ENCODE measurements around the gene FER. TPM values are rescaled to one million over a fixed set of nuclear protein-coding genes. Genes with fewer than 3 reads are reported as not detected.
"Not testable (repeated sequence)": the region's sequence is repeated elsewhere in the genome, so short reads cannot be mapped to it uniquely, and the experiment has no call there.

FER gene
- total RNA-seq, 1 experiment from 2014 or later: 20.6 TPM

DNA sequence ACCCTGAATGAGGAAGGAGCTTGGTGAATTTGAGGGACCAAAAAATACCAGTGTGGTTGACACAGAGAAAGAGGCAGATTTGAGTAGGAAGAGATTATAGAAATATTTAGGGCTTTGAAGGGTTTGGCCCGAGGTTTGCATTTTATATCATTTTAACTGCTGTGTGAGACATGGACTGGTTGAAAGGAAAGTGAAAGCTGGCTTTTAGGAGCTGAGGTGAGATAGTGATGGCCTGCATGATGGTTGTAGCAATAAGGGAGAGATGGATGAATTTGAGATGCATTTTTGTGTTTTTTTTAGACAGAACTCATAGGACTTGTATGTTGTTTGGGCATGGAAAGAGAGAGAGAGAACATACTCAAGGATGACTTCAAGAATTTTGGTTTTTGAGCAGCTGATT is 21.7 kb downstream of the FER start:
- no TSS peak for BruUV-seq (replicated peaks)
- no peaks in the 10 kb centered on the region for H3F3A ChIP-seq (ENCODE audit: insufficient read depth, low read depth)
- H2AFZ ChIP-seq: no peak overlapping the region
- H3K36me3 ChIP-seq (ENCODE audit: low read depth): no peaks in the 10 kb centered on the region
- no peak for DNase-seq
- no peak overlapping the region for H3K4me2 ChIP-seq
- intact Hi-C loops (cut with micrococcal nuclease; ENCODE audit: unreplicated experiment): no loop called here
- H4K20me1 ChIP-seq (ENCODE audit: insufficient read depth): no peaks in the 10 kb centered on the region
- H3K79me2 ChIP-seq (ENCODE audit: low read depth): no peaks in the 10 kb centered on the region
- no peaks in the 10 kb centered on the region for H3K9me2 ChIP-seq (ENCODE audit: insufficient read depth)
- no peak overlapping the region for H3K27ac ChIP-seq
- H3K9me3 ChIP-seq (ENCODE audit: insufficient read depth, low read depth): no peaks in the 10 kb centered on the region
- no peaks in the 10 kb centered on the region for H3K4me1 ChIP-seq (replicated peaks; ENCODE audit: insufficient read depth)
- H3K27me3 ChIP-seq (ENCODE audit: insufficient read depth, low read depth): no peaks in the 10 kb centered on the region
- POLR2A ChIA-PET (ENCODE audit: unreplicated experiment): no interaction called here
- TF ChIP-seq EZH2 (IDR thresholded peaks at IDR 0.05; ENCODE audit: low read depth): no peak
- TF ChIP-seq, protein P1, sequence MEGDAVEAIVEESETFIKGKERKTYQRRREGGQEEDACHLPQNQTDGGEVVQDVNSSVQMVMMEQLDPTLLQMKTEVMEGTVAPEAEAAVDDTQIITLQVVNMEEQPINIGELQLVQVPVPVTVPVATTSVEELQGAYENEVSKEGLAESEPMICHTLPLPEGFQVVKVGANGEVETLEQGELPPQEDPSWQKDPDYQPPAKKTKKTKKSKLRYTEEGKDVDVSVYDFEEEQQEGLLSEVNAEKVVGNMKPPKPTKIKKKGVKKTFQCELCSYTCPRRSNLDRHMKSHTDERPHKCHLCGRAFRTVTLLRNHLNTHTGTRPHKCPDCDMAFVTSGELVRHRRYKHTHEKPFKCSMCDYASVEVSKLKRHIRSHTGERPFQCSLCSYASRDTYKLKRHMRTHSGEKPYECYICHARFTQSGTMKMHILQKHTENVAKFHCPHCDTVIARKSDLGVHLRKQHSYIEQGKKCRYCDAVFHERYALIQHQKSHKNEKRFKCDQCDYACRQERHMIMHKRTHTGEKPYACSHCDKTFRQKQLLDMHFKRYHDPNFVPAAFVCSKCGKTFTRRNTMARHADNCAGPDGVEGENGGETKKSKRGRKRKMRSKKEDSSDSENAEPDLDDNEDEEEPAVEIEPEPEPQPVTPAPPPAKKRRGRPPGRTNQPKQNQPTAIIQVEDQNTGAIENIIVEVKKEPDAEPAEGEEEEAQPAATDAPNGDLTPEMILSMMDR (conservative IDR thresholded peaks at IDR 0.05): no peak
- H3K4me3 ChIP-seq: no peak overlapping the region
- CTCF ChIA-PET: no interaction called here

DNA sequence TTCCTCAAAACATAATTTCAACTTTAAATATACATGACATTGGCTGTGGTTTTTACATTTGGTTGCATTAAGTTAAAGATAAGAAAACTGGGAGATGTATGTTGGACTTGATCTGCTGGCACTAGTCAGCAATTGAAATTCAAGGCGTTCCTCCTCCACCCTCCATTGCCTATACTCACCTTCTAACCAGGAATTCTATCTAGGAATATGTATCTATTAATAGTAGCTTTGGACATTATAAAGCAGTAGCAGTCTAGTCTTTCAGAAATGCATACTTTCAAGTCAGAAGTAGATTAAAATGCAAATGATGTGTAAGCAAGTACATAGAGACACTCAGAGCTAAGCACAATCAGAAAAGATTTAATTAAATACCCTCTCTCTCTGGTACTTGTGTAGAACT is 24.9 kb downstream of the FER start:
- Histone ChIP-seq H4K20me1 (ENCODE audit: insufficient read depth) (no peaks in the 10 kb centered on the region), H3K36me3 (ENCODE audit: low read depth) (0 out of 2 replicates have a peak, but pooled peaks cover 3% of the 10 kb centered on the region), H3K27ac (no peak overlapping the region), H2AFZ (no peak overlapping the region), H3K4me1 (replicated peaks; ENCODE audit: insufficient read depth) (no peaks in the 10 kb centered on the region), H3K4me3 (no peak overlapping the region), H3K79me2 (ENCODE audit: low read depth) (0 out of 2 replicates have a peak, but pooled peaks cover 3% of the 10 kb centered on the region), H3K4me2 (no peak overlapping the region), H3F3A (ENCODE audit: insufficient read depth, low read depth) (no peaks in the 10 kb centered on the region), H3K9me2 (ENCODE audit: insufficient read depth) (no peaks in the 10 kb centered on the region), H3K27me3 (ENCODE audit: insufficient read depth, low read depth) (no peaks in the 10 kb centered on the region), H3K9me3 (ENCODE audit: insufficient read depth, low read depth) (no peaks in the 10 kb centered on the region)
- POLR2A ChIA-PET (ENCODE audit: unreplicated experiment): interaction anchor here (0.6 kb wide), 1 partner anchor 486 kb away, joined by 4 read pairs; no protein-coding TSS in a partner anchor
- DNase-seq: no peak
- intact Hi-C loops (cut with micrococcal nuclease; ENCODE audit: unreplicated experiment): no loop called here
- CTCF ChIA-PET: no interaction called here
- BruUV-seq (replicated peaks): no TSS peak
- TF ChIP-seq EZH2 (IDR thresholded peaks at IDR 0.05; ENCODE audit: low read depth): no peak
- TF ChIP-seq, protein P1 (conservative IDR thresholded peaks at IDR 0.05): no peak

DNA sequence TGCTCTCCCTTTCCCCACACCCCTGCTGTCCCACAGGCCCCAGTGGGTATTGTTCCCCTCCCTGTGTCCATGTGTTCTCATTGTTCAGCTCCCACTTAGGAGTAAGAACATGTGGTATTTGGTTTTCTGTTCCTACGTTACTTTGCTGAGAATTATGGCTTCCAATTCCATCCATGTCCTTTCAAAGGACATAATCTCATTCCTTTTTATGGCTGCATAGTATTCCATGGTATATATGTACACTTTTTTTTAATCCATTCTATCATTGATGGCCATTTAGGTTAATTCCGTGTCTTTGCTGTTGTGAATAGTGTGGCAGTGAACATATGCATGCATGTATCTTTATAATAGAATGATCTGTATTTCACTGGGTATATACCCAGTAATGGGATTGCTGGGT is 25.6 kb downstream of the FER start:
- BruUV-seq (replicated peaks): no TSS peak
- Histone ChIP-seq H3F3A (ENCODE audit: insufficient read depth, low read depth) (no peaks in the 10 kb centered on the region), H3K9me2 (ENCODE audit: insufficient read depth) (no peaks in the 10 kb centered on the region), H4K20me1 (ENCODE audit: insufficient read depth) (no peaks in the 10 kb centered on the region), H2AFZ (no peak overlapping the region), H3K9me3 (ENCODE audit: insufficient read depth, low read depth) (no peaks in the 10 kb centered on the region), H3K4me1 (replicated peaks; ENCODE audit: insufficient read depth) (no peaks in the 10 kb centered on the region), H3K27ac (no peak overlapping the region), H3K4me2 (no peak overlapping the region), H3K79me2 (ENCODE audit: low read depth) (0 out of 2 replicates have a peak, but pooled peaks cover 3% of the 10 kb centered on the region), H3K4me3 (no peak overlapping the region), H3K27me3 (ENCODE audit: insufficient read depth, low read depth) (no peaks in the 10 kb centered on the region), H3K36me3 (ENCODE audit: low read depth) (0 out of 2 replicates have a peak, but pooled peaks cover 3% of the 10 kb centered on the region)
- TF ChIP-seq EZH2 (IDR thresholded peaks at IDR 0.05; ENCODE audit: low read depth): no peak
- TF ChIP-seq, protein P1 (conservative IDR thresholded peaks at IDR 0.05): no peak
- ChIA-PET CTCF (no interaction called here), POLR2A (ENCODE audit: unreplicated experiment) (no interaction called here)
- intact Hi-C loops (cut with micrococcal nuclease; ENCODE audit: unreplicated experiment): no loop called here
- no peak for DNase-seq

DNA sequence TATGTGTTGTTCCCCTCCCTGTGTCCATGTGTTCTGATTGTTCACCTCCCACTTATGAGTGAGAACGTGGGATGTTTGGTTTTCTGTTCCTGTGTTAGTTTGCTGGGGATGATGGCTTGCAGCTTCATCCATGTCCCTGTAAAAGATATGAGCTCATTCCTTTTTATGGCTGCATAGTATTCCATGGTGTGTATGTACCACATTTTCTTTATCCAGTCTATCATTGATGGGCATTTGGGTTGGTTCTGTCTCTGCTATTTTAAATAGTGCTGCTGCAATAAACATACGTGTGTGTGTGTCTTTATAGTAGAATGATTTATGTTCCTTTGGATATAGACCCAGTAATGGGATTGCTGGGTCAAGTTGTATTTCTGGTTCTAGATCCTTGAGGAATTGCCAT is 26.4 kb downstream of the FER start:
- BruUV-seq (replicated peaks); H3K36me3 ChIP-seq (ENCODE audit: low read depth); H3K27ac ChIP-seq; H3K9me3 ChIP-seq (ENCODE audit: insufficient read depth, low read depth); H3F3A ChIP-seq (ENCODE audit: insufficient read depth, low read depth); H3K4me3 ChIP-seq; POLR2A ChIA-PET (ENCODE audit: unreplicated experiment); H3K4me1 ChIP-seq (replicated peaks; ENCODE audit: insufficient read depth); H4K20me1 ChIP-seq (ENCODE audit: insufficient read depth); H3K4me2 ChIP-seq; DNase-seq; H3K27me3 ChIP-seq (ENCODE audit: insufficient read depth, low read depth); H2AFZ ChIP-seq; H3K79me2 ChIP-seq (ENCODE audit: low read depth); H3K9me2 ChIP-seq (ENCODE audit: insufficient read depth); intact Hi-C loops (cut with micrococcal nuclease; ENCODE audit: unreplicated experiment): not testable (repeated sequence)
- CTCF ChIA-PET: interaction anchor here (1.0 kb wide), 1 partner anchor 15 kb away, joined by 3 read pairs; no protein-coding TSS in a partner anchor

DNA sequence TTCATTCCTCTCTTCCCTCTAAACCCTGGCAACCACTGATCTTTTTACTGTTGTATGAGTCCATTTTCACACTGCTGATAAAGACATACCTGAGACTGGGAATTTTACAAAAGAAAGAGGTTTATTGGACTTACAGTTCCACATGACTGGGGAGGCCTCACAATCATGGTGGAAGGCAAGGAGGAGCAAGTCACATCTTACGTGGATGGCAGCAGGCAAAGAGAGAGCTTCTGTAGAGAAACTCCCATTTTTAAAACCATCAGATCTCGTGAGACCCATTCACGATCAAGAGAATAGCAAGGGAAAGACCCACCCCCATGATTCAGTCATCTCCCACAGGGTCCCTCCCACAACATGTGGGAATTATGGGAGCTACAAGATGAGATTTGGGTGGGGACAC is 29.9 kb downstream of the FER start:
- H3K79me2 ChIP-seq (ENCODE audit: low read depth); intact Hi-C loops (cut with micrococcal nuclease; ENCODE audit: unreplicated experiment): not testable (repeated sequence)

More for the DNA sequence above, 29.9 kb downstream of the FER start:
- H3K36me3 ChIP-seq (ENCODE audit: low read depth); H4K20me1 ChIP-seq (ENCODE audit: insufficient read depth); H3K9me3 ChIP-seq (ENCODE audit: insufficient read depth, low read depth); H3K9me2 ChIP-seq (ENCODE audit: insufficient read depth); H3F3A ChIP-seq (ENCODE audit: insufficient read depth, low read depth); H3K27ac ChIP-seq; H3K27me3 ChIP-seq (ENCODE audit: insufficient read depth, low read depth); H2AFZ ChIP-seq; H3K4me2 ChIP-seq; DNase-seq; CTCF ChIA-PET; BruUV-seq (replicated peaks); H3K4me1 ChIP-seq (replicated peaks; ENCODE audit: insufficient read depth); H3K4me3 ChIP-seq; POLR2A ChIA-PET (ENCODE audit: unreplicated experiment): not testable (repeated sequence)
